Epithelial cell of proximal tubule (primary cell): ENCODE results near the gene MSMB. TPM values are rescaled to one million over a fixed set of nuclear protein-coding genes. Genes with fewer than 3 reads are reported as not detected.
"Not testable (repeated sequence)": the region's sequence is repeated elsewhere in the genome, so short reads cannot be mapped to it uniquely, and the experiment has no call there.

Experiments
- DNase-seq: peaks from one replicate; pipeline ENCODE4 v3.0.0-alpha.2; 2011; ENCODE audit warnings: low read depth
- H3K4me3 ChIP-seq: 2 replicates; pipeline ENCODE4 v1.5.1; 2011; ENCODE audit warnings: low read depth, mild to moderate bottlenecking, low read length
- CTCF ChIP-seq: conservative IDR thresholded peaks from 2 replicates; pipeline ENCODE4 v1.5.1; 2012; ENCODE audit warnings: low read depth, mild to moderate bottlenecking, low read length
- total RNA-seq: library from RNA; depleted of rRNA; stranded (reverse); fragments of >200 nt; gene quantifications from 2 replicates; pipeline ENCODE4 v1.2.3, GENCODE V29; 2015

Gene MSMB
- total RNA-seq, 1 donor from 2014 or later = not detected

GRCh38 chr10:46057038-46057437 is 11.0 kb upstream of the MSMB start:
- no peak for TF ChIP-seq CTCF
- H3K4me3 ChIP-seq = no peak overlapping the region
- DNase-seq = no peak

GRCh38 chr10:46055771-46056170 is 9.7 kb upstream of the MSMB start:
- no peak overlapping the region for H3K4me3 ChIP-seq
- no peak for DNase-seq
- TF ChIP-seq CTCF = no peak

GRCh38 chr10:46053534-46054434 is 7.7 kb upstream of the MSMB start:
- TF ChIP-seq CTCF = no peak
- no peak overlapping the region for H3K4me3 ChIP-seq
- DNase-seq = no peak

GRCh38 chr10:46052791-46053375 is 6.8 kb upstream of the MSMB start:
- DNase-seq = no peak
- H3K4me3 ChIP-seq = no peak overlapping the region
- TF ChIP-seq CTCF = no peak

- no peak for TF ChIP-seq CTCF
- no peak overlapping the region for H3K4me3 ChIP-seq
- no peak for DNase-seq
Measured at GRCh38 chr10:46052057-46052790, 6.2 kb upstream of the MSMB start.

GRCh38 chr10:46050941-46051623 is 5.0 kb upstream of the MSMB start:
- no peak overlapping the region for H3K4me3 ChIP-seq
- TF ChIP-seq CTCF = no peak
- no peak for DNase-seq

- not testable (repeated sequence) for H3K4me3 ChIP-seq, DNase-seq
Measured at GRCh38 chr10:46049497-46049831, 3.4 kb upstream of the MSMB start.
